Stimulated activated CD8-positive, alpha-beta memory T cell treated with anti-CD3 and anti-CD28 coated beads, Interleukin-12 subunit alpha, Interleukin-12 subunit beta, amount 100 ng/mL, for 4 hours (primary cell): Measurements from ENCODE around the gene CISD3.

ENCODE experiments used
- DNase-seq: peaks from one replicate; pipeline ENCODE4 v3.0.0-alpha.2; 2020; ENCODE audit warnings: low read depth

CISD3 gene

DNA sequence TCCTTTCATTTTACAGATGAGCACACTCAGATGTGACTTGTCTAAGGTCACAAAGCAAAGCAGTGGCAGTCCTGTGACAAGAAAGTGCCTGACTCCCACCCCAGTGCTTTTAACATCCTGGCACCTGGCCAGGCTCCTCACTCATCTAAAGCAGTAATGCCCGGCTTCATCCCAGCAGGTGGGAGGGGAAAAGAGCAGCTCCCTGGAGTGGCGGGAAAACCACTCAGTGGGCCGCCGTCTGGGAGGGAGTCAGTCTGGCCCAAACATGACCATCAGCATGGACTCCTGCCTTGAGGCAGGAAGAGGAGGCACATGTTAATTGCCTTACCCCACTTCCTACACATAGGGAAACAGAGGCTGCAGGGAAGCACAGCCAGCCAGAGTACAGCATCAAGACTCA is 15.4 kb downstream of the CISD3 start:
- DNase-seq, result no peak

DNA sequence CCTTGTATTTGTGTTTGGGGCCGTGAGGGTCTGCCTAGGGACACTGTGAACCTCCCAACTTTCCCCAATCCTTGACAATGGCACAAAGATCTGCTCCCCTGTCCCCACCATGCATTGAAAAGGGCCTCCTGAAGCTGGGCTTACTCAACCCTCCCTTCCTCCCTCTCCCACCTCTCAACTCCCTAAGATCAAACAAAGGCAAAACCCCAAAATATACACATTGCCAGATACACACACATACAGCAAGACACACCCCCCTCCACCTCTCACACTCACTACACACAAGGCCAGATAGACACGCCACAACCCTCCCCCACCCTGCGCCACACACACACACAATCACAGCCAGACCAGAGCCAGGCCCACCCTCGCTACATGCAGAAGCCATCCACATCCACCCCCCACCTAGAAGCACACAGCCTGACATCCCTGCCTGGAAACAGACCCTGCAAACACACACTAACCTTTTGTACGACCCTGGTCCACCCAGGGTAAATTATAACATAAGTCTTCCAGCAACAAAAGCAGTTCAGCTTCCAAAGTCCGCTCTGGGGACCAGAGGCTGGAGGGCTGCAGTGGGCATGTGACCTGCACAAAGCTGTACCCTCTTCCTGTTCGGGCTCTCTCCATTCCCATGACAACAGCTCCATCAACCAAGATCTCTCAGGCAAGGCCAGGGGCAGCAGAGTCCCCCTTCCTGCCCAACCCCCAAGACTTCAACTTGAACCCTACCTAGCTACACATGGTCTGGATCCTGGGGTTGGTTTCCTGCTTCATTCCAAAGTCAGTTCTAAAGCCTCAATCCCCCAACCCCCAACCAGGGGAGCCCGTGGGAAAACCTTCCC is 16.1 kb downstream of the CISD3 start:
- DNase-seq, result no peak

DNA sequence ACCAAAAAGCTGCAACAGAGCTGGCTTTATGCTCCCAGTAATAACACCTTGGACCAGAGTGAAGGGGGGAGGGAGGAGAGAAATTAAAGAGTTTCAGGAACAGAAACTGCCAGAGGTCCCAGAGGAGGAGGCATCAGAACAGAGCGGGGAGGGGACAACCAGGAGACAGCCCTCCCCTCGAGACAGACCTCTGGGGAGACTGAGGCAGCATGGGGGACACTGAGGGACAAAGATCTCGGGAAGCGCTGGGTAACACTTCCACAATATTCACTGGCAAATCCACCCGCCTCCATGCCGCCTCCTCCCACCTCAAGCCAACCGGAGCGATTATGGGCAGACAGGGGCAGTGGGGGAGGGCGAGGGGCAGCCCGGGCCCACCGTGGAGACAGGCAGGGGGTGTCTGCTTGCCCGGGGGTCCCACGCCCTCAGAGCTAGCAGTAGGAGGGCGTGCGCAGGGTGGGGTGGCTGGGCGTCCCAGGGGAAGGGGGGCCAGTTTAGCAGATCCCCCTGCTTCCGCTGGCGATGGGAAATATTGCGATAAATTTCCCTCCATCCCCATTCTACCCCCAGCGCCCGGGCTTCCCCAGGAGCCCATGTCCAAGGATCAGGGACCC is 16.8 kb downstream of the CISD3 start:
- no peak for DNase-seq

DNA sequence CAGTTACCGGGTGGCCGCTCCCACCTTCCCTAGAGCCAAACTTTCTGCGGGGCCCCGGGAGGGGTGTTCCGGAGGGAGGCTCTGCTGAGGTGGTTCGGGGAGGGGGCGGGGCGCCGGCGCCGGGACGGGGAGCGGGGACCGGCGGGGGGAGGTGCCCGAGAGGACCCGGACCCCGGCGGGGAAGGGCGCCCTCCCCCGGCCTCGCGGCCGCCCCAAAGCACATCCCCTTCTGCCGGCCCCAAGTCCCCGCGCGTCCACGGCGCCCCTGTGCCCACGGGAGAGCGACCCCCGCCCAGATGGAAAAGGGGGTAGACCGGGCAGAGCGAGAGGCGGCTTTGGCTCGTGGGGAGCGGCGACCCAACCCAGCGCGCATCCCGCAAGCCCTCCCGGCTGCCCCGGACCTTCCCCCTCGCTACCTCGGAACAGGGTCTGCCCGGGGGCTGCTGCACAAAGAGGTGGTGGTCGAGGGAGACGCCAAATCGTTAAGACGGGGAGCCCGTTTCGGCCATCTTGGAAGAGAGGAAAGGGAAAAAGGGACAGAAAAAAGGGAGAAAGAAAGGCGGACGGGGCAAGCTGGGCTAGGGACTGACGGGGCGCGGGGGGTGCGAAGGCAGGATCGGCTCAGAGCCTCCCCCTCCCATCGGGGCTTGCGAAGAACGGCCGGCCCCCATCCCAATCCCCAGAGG is 17.5 kb downstream of the CISD3 start:
- DNase-seq, result no peak

DNA sequence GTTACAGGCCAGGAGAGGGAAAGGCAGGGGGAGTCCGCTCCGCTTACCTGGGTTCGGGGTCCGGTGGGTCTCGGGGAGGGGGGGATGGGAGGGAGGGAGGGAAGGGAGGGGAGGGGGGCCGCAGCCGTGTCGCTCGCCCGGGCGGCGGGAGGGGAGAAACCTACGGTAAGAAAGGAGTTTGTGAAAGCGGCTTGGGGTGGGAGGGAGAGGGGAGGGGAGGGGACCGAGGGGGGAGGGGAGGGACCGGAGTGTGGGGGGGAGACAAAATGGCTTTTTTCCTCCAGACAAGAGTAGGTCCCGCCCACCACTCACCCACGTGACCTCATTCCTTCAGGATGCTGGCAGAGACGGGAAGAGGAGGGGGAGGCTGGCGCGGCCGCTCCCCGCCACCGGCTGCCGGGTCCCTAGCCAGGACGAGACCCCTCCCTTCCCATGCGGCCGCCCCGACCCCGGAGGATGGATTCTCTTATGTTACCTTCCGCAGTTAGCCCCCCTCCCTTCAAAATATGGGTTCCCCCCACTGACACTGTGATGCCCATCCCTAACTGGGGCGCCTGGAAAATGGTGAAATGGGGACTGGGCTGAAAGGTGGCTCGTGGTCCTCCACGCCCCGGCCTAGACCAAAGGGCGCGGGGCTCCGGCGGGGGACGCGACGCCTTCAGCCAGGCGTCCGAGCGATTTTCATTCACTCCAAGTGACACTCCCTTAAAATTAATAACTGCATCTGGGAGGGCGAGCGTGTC is 18.2 kb downstream of the CISD3 start, which contains the start of gene PCGF2:
Gene PCGF2 (minus strand): TSS at position 188 of the 743 bp plus-strand sequence. CDS start 7,934 bp downstream, outside the sequence.
- no peak for DNase-seq

DNA sequence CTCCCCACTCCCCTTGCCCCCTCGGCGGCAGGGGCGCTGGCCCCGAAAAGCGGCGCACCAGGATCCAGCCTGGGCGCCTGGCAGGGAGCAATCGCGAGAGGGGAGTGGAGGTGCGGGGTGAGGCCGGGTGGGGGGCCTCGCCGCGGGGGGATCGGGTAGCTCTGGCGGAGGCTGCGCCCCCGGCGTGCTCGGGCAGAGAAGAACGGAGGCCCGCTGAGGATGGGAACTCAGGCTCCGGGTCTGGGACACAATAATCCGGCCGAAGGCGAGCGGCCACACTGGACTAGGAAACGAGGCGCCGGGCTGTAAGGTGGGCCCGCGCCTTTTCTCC is 18.7 kb downstream of the CISD3 start:
- no peak for DNase-seq

DNA sequence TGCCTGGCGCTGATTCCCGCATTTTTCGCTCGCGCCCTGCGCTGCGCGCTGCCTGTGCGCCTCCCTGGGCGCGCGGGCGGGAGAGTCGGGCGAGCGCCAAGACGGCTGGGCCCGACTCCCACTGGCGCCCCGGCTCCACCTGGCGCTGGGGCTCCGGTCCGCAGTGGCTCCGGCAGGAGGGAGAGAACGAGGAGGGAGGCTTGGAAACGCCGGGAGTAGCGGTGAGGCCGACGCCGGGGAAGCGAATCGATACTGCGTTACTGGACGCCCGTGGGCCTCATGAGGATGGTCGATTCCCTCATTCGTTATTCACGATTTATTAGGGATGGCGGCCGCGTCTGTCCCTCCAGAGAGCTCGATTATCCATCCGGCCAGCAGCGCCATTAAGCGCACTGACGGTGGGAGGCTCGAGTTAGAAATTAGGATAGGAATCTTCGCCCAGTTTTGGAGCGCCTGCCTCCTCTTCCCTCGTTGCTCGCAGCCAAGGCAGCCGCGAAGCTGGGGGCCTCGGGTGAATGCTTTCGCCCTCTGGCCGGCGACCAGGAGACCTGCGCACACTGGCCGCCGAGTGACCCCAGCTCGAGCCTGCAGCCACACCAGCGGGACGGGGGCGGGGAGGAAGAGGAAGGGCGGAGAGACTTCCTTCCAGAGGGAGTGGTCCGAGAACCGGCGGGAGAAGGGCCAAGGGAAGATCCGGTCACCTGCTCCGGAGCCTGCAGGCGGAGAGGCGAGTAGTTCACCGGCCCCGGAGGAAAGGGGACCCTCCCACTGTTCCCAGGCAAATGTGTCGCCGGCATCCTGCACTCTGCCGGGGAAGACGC is 19.3 kb downstream of the CISD3 start:
- DNase-seq, result no peak

DNA sequence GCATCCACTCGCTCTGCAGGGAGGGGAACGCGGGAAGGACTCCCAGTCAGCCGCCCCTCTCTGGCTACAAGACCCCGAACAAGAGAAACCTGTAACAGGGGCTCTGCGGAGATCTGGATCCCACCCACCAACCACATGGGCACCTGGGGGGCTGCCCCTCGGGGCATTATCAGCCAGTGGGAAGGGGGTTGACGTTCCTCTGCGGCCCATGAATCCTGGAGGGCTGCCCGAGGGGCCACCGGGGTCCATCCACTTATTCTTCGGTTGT is 19.8 kb downstream of the CISD3 start:
- DNase-seq, result no peak

DNA sequence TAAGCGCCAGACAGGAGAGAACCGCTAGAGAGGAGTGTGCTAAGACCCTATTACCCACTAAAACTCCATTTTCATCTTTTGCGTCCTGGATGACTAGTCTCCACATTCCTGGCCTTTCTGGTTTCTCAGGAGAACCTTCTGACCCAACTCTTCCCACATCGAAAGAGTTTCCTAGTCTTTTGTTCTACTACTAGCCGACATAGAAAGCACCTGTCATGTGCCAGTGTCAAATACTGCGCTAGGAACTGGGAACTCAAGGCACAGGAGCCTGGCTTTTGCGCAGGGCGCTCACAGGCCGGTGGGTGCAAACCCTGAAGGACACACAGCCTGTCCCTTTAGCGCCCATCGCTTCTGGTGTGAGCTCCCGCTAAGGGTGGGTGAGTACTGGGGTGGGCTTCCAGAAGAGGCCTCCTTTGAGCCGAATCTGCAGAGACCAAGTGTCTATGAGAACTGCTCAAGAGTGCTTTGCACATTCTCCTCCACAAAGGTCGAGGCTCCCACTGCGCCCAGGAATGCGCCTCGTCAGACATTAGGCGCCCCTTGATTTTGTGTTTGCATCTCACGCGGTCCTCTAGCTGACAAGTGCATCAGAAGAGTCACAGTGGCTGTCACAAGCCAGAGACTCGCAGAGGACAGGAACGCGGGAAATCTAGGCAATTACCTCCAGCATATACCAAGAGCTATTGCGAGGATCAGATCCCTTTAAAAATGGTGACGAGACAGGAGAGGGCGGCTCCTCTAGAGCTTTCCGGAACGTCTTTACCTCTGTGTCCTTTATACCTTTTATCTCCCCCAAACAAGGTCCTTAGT is 20.4 kb downstream of the CISD3 start:
- DNase-seq, result no peak

DNA sequence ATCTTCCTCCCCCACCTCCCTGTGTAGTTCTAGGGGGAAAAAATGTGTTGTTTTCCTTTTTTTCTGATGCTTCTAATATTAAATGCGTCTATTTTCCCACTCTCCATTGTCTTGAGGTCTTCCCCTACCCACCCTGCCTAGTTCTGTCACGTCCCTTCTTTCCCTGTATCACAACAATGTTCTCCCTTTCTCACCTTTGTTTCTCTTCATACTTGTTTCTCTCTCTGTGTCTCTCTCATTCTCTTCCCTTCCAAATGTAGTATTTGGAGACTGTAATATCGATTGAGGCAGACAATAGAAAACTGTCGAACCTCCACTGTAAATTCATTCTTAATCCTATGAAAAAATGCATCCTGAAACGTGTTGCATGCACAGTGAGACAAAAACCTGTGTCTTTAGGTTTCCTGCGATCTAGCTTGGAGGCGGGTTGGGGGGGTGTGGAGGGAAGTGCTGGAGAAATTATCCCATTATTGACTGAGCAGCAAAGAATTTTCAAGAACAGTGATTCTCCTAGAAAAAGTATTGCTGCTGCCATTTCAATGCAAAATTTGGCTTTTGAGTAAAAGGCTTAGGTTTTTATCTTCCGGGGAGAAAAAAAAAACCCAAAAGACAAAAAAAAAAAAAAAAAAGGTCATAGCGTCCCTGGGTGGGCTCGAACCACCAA is 21.1 kb downstream of the CISD3 start:
- no peak for DNase-seq

DNA sequence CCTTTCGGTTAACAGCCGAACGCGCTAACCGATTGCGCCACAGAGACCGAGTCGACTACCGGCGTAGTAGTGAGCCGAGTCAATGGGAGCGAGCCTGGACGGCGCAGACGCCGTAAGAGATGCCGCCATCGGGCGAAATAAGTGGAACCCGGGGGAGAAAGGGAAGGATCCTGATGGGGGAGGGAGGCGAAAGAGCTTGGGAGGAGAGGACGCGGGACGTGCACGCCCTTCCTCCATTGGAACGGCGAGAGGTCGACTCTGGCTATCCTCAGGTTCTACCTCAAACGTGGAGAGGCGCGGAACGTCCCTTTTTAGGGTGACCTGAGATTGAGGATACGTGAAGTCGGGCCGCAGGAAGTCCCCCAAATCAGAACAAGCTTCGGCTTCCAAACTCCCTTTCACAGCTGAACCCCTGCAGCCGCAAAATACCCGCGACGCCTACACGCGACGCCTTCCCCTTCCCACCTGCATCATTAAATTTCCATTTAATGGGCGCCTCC is 21.7 kb downstream of the CISD3 start:
- DNase-seq, result peak; percentile 60

DNA sequence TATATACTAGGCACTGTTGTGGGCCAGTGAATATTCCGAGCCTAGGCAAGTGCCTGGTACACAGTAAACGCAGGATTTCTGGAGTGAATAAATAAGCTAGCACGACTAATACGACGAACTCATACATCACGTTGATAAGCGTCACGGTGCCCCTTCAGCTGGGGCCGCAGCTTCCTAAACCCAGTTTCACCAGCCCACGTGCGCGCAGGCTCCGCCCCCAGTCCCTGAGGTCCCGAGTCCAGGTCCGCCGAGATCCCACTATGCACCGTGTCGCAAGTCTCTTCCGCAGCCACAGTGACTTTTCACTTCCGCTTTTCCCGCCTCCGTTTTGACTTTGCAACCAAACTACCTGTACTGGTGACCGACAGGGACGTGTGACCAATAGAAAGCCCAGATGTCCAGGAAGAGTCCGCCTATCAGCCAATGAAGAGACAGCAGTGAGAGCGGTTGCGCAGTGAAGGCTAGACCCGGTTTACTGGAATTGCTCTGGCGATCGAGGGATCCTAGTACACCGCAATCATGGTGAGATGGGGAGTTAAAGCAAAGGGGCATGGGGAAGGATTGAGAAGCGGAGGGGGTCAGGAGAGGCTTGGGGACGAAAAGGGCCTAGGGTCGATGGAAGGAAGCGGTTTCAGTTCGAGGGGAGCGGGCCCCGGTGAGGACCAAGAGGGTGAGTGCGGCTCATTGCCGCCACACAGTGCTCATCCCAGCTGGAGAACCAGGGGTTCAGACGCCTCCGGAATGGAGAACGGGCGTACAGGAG is 22.3 kb downstream of the CISD3 start, which contains the start of gene PSMB3:
Gene PSMB3 (plus strand): TSS at position 434 of the 763 bp plus-strand sequence. CDS start 86 bp downstream, at position 520.
- DNase-seq, result peak; percentile 91

DNA sequence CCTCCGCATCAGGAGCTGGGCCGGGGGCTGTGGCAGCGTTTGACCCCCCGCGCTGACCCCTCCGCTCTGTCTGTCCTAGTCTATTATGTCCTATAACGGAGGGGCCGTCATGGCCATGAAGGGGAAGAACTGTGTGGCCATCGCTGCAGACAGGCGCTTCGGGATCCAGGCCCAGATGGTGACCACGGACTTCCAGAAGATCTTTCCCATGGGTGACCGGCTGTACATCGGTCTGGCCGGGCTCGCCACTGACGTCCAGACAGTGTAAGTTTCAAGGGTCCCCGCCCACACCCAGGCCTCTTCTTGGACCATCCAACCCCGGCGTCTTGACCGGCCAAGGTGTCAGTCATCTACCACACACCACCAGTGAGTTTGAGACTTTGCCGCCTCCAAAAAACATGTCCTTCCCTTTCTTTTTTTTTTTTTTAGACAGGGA is 22.9 kb downstream of the CISD3 start:
- no peak for DNase-seq

DNA sequence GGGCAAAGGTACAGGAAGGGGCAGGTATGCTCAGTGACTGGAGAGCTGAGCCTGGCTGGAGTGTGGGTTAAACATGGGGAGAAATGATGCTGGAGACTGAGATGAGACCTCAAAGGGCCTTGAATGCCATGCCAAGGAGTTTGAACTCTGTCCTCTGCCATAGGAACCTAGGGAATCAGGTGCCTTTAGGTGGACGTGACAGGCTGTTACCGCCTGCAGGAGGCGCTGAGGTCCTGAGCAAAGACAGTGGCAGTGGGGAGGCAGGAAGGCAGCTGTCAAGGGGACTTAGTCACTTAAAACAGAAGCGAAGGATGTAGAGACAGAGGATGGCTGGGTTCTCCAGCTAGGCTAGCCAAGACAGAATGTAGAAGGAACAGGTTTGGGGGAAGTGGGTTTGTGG is 31.5 kb downstream of the CISD3 start:
- no peak for DNase-seq

DNA sequence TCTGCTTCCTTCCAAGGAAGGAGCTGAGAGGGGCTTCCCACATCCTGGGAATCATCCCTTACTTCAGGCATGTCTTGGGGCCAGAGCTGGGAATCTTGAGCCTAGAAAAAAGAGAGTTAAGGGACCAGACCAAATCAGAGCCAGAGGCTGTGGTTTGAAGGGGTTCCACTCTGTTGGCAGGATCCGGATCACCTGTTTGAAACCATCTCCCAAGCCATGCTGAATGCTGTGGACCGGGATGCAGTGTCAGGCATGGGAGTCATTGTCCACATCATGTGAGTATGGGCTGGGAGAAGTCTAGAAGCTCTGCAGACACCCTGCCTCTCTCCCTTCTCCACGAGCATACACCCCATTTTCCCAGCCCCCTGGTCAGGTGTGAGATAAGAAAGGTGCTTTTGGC is 32.1 kb downstream of the CISD3 start:
- no peak for DNase-seq

DNA sequence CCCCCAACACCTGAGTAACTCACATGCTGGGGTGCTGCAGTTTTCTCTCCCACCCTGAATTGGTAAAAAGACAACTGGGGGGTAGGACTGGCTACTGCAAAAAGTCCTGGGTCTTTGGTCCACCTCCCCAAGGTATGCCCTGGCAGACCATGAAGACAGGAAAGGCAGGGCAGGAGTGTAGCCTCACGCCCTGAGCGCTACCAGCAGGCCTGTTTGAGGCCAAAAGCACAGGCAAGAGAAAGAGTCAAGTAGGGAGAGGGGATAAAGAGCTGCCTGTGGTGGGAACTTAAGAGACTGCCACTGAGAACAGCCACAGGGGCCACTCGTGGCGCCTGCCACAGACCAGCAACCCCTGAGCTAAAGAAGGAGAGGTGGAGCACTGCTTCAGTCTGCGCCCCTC is 36.2 kb downstream of the CISD3 start:
- DNase-seq, result no peak

DNA sequence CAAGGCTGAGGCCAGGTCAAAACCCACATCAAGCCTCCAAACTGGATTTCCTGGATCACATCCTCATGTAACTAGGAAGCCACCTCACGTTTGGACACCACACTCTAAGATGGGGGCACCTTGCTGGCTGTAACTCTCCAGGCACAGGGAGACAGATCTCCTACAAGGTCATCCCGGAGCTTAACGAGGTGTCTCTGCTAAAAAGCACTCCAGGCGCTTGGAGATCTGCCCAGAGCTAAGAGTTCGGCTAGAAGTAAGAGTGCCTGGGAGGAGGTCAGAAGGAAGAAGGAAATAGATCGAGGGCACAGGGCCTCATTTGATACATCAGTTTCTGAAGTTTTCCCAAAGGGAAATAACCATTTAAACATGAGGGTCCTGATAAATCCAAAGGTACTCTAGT is 38.3 kb downstream of the CISD3 start:
- no peak for DNase-seq

DNA sequence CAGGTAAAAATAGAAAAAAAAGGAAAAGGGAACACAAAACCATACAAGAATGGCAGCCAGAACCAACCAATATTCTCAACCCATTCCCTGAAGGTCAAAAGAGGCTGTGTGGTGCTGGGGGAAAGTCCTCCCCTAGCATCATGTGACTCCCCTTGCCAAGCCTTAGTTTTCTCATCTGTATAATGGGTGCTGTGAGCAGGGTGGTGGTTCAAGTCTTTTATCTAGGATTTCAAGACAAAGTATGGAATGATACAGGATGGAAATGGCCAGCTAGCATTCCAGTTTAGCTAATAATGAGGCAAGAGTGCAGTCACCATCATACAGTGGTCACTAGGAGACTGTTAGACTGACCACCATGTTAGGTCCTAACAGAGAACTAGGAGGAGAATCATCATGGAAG is 43.1 kb downstream of the CISD3 start:
- no peak for DNase-seq

DNA sequence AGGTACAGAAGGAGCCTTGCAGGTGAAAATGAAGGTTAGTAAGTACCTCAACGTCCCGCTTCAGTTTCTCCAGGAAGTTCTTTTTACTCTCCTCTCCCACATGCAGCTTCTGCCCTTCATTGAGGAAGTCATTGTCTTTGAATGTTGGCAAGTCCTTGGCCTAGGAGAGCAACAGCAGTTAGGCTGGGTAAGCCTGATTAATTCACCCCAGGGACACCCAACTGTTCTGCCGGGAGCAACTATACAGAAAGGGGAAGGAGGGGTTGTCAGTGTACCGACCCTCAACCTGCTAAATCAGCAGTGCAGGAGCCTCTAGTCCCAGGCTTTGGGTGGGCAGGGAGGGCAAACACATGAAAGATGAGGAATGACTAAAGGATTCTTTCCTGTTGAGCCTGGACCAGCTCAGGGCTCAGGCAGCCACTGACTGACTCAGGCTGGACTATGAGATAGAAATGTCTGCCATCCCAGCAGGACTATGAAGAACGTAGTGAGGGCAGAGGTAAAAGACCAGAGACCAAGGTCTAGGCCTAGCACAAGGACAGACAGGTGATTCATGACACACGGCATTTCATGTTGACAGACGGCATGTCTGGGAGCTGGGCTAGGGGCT is 47.6 kb downstream of the CISD3 start:
- DNase-seq, result no peak
